ENCODE measurements around the gene ADRB2.

ADRB2 gene

DNA sequence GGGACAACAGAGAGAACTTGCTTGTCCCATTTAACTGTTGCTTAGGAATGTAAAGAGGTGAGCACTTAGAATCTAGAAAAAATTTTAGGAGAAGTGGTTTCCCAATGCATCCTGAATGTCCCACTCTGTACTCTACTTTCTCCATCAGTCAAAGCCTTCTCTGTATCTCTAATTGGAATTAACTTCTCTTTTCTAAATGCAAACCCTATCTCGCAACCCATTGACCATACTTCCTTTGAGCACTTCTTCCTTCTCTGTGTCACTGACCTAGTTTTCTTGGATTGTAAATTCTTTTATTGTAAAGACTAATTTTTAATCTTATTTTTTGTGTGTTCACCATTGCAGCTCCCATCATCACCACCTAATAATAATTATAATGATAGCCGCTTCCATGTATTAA lies 33.3 kb downstream of the ADRB2 start:
- no peaks in the 10 kb centered on the region for H4K20me1 ChIP-seq (ENCODE audit: insufficient read depth, low read length)
- no peaks in the 10 kb centered on the region for H3K9me3 ChIP-seq (ENCODE audit: low read length)
- no peak overlapping the region for H3K4me3 ChIP-seq (ENCODE audit: low read depth, low read length, poor library complexity, severe bottlenecking)
- H3K79me2 ChIP-seq (ENCODE audit: insufficient read depth, low read length) = no peaks in the 10 kb centered on the region
- H3F3A ChIP-seq (ENCODE audit: insufficient read depth, low read length) = no peaks in the 10 kb centered on the region
- H2AFZ ChIP-seq (ENCODE audit: low read length) = no peak overlapping the region
- no peaks in the 10 kb centered on the region for H3K27me3 ChIP-seq (ENCODE audit: insufficient read depth, low read length)
- H3K4me1 ChIP-seq (ENCODE audit: insufficient read depth, low read length, severe bottlenecking) = no peaks in the 10 kb centered on the region
- H3K4me2 ChIP-seq (ENCODE audit: low read length) = no peak overlapping the region
- no peaks in the 10 kb centered on the region for H3K36me3 ChIP-seq (ENCODE audit: insufficient read depth, low read length)
- H3K9me2 ChIP-seq (ENCODE audit: low read depth, low read length) = no peaks in the 10 kb centered on the region
- H3K27ac ChIP-seq (ENCODE audit: low read depth, low read length, poor library complexity, severe bottlenecking) = no peak overlapping the region
- no peak for TF ChIP-seq CTCF (IDR thresholded peaks at IDR 0.05; ENCODE audit: low read length)
- no peak for TF ChIP-seq EZH2 (IDR thresholded peaks at IDR 0.05; ENCODE audit: borderline replicate concordance, low read length)
- no peak overlapping the region for H3K9ac ChIP-seq (ENCODE audit: low read length)

- H3K9ac ChIP-seq (ENCODE audit: low read length) = no peak overlapping the region
- H4K20me1 ChIP-seq (ENCODE audit: insufficient read depth, low read length) = no peaks in the 10 kb centered on the region
- H3K4me1 ChIP-seq (ENCODE audit: insufficient read depth, low read length, severe bottlenecking) = no peaks in the 10 kb centered on the region
- H3F3A ChIP-seq (ENCODE audit: insufficient read depth, low read length) = no peaks in the 10 kb centered on the region
- no peaks in the 10 kb centered on the region for H3K79me2 ChIP-seq (ENCODE audit: insufficient read depth, low read length)
- no peak overlapping the region for H3K4me3 ChIP-seq (ENCODE audit: low read depth, low read length, poor library complexity, severe bottlenecking)
- H2AFZ ChIP-seq (ENCODE audit: low read length) = no peak overlapping the region
- no peaks in the 10 kb centered on the region for H3K36me3 ChIP-seq (ENCODE audit: insufficient read depth, low read length)
- no peaks in the 10 kb centered on the region for H3K9me3 ChIP-seq (ENCODE audit: low read length)
- no peaks in the 10 kb centered on the region for H3K9me2 ChIP-seq (ENCODE audit: low read depth, low read length)
- no peak overlapping the region for H3K27ac ChIP-seq (ENCODE audit: low read depth, low read length, poor library complexity, severe bottlenecking)
- no peaks in the 10 kb centered on the region for H3K27me3 ChIP-seq (ENCODE audit: insufficient read depth, low read length)
- no peak overlapping the region for H3K4me2 ChIP-seq (ENCODE audit: low read length)
- TF ChIP-seq CTCF (IDR thresholded peaks at IDR 0.05; ENCODE audit: low read length) (no peak), EZH2 (IDR thresholded peaks at IDR 0.05; ENCODE audit: borderline replicate concordance, low read length) (no peak)
These were observed 34.2 kb downstream of the ADRB2 start for GRCh38 chr5:148860599-148860998.

- H3K4me2 ChIP-seq (ENCODE audit: low read length) = no peak overlapping the region
- H3K27ac ChIP-seq (ENCODE audit: low read depth, low read length, poor library complexity, severe bottlenecking) = no peak overlapping the region
- no peaks in the 10 kb centered on the region for H4K20me1 ChIP-seq (ENCODE audit: insufficient read depth, low read length)
- no peak overlapping the region for H2AFZ ChIP-seq (ENCODE audit: low read length)
- no peak overlapping the region for H3K4me3 ChIP-seq (ENCODE audit: low read depth, low read length, poor library complexity, severe bottlenecking)
- H3K4me1 ChIP-seq (ENCODE audit: insufficient read depth, low read length, severe bottlenecking) = no peaks in the 10 kb centered on the region
- H3K27me3 ChIP-seq (ENCODE audit: insufficient read depth, low read length) = no peaks in the 10 kb centered on the region
- no peaks in the 10 kb centered on the region for H3K79me2 ChIP-seq (ENCODE audit: insufficient read depth, low read length)
- H3K9ac ChIP-seq (ENCODE audit: low read length) = no peak overlapping the region
- H3K9me3 ChIP-seq (ENCODE audit: low read length) = no peaks in the 10 kb centered on the region
- TF ChIP-seq CTCF (IDR thresholded peaks at IDR 0.05; ENCODE audit: low read length) = no peak
- no peak for TF ChIP-seq EZH2 (IDR thresholded peaks at IDR 0.05; ENCODE audit: borderline replicate concordance, low read length)
- no peaks in the 10 kb centered on the region for H3K36me3 ChIP-seq (ENCODE audit: insufficient read depth, low read length)
- H3F3A ChIP-seq (ENCODE audit: insufficient read depth, low read length) = no peaks in the 10 kb centered on the region
- no peaks in the 10 kb centered on the region for H3K9me2 ChIP-seq (ENCODE audit: low read depth, low read length)
These were observed 34.7 kb downstream of the ADRB2 start for GRCh38 chr5:148861088-148861487.
